ENCODE results near the gene KBTBD8.
A peak's percentile ranks its signal among the peaks of the same experiment; 100 is the strongest.

Gene KBTBD8

GRCh38 chr3:66998113-66998903, at the start of gene KBTBD8:
TSS of gene KBTBD8 (plus strand) at chr3:66998307. CDS start at chr3:66998356, 49 bp downstream.
- DNase-seq, result peak; percentile 93

GRCh38 chr3:66948838-66949237, 49.3 kb upstream of the KBTBD8 start:
- no peak for DNase-seq

GRCh38 chr3:66949898-66950297, 48.2 kb upstream of the KBTBD8 start:
- DNase-seq, result no peak

GRCh38 chr3:66952357-66952756, 45.8 kb upstream of the KBTBD8 start:
- DNase-seq, result no peak

- DNase-seq, result no peak
Measured at GRCh38 chr3:66953934-66954445, 44.1 kb upstream of the KBTBD8 start.

GRCh38 chr3:66956742-66957141, 41.4 kb upstream of the KBTBD8 start:
- DNase-seq, result no peak

- DNase-seq, result no peak
Measured at GRCh38 chr3:66957367-66957766, 40.7 kb upstream of the KBTBD8 start.

GRCh38 chr3:66958067-66958466, 40.0 kb upstream of the KBTBD8 start:
- no peak for DNase-seq

GRCh38 chr3:66962664-66963063, 35.4 kb upstream of the KBTBD8 start:
- DNase-seq, result no peak

- DNase-seq, result no peak
Measured at GRCh38 chr3:66971245-66971644, 26.9 kb upstream of the KBTBD8 start.

- DNase-seq, result peak; percentile 56
Measured at GRCh38 chr3:66971891-66972551, 26.1 kb upstream of the KBTBD8 start.

- DNase-seq, result no peak
Measured at GRCh38 chr3:66980791-66981190, 17.3 kb upstream of the KBTBD8 start.

GRCh38 chr3:66983101-66983500, 15.0 kb upstream of the KBTBD8 start:
- no peak for DNase-seq

GRCh38 chr3:66985336-66985920, 12.7 kb upstream of the KBTBD8 start:
- DNase-seq, result no peak

GRCh38 chr3:66986406-66986805, 11.7 kb upstream of the KBTBD8 start:
- no peak for DNase-seq

- no peak for DNase-seq
Measured at GRCh38 chr3:66989241-66989640, 8.9 kb upstream of the KBTBD8 start.

- no peak for DNase-seq
Measured at GRCh38 chr3:66989860-66990696, 8.0 kb upstream of the KBTBD8 start.

- DNase-seq, result no peak
Measured at GRCh38 chr3:66991459-66991858, 6.6 kb upstream of the KBTBD8 start.

GRCh38 chr3:66993082-66993481, 5.0 kb upstream of the KBTBD8 start:
- no peak for DNase-seq

GRCh38 chr3:66994588-66994987, 3.5 kb upstream of the KBTBD8 start:
- DNase-seq, result no peak

- no peak for DNase-seq
Measured at GRCh38 chr3:66996696-66997095, 1.4 kb upstream of the KBTBD8 start.

GRCh38 chr3:66997560-66998112, 471 bp upstream of the KBTBD8 start:
- no peak for DNase-seq

- DNase-seq, result peak; percentile 14
Measured at GRCh38 chr3:66998904-66999235, 763 bp downstream of the KBTBD8 start.

Data from NCI-H510A treated with DMSO at 0.1 percent for 48 hours (cell line).